Lung (tissue), 12 donors: ENCODE results near the gene EIF5A2. TPM values are rescaled to one million over a fixed set of nuclear protein-coding genes. Genes with fewer than 3 reads are reported as not detected.

Source experiments
- ATAC-seq: fragments of 200-7000 bp; cut with Tn5 transposase; one replicate; pipeline ENCODE4 v1.9.1; 2020; ENCODE audit warnings: moderate number of reproducible peaks; ENCODE audit not compliant: insufficient read depth, low FRiP score
- DNase-seq, 3 donors: peaks; one replicate each; pipeline ENCODE4 v3.0.0-alpha.2; 2013 to 2017
- H3K27ac ChIP-seq, 2 donors: one replicate each; pipeline ENCODE4 v1.5.1; 2013; ENCODE audit warnings: mild to moderate bottlenecking in 2 of 2, moderate library complexity in 2 of 2, control low read depth in 1 of 2, inconsistent platforms in 1 of 2, low read depth in 1 of 2, low read length in 1 of 2
- H3K27me3 ChIP-seq, 3 donors: one replicate each; pipeline ENCODE4 v1.5.1; 2013; ENCODE audit warnings: low read length in 2 of 3; ENCODE audit not compliant: control insufficient read depth in 3 of 3, insufficient read depth in 3 of 3
- H3K36me3 ChIP-seq, 4 donors: one replicate each; pipeline ENCODE4 v1.5.1; 2013; ENCODE audit warnings: low read length in 4 of 4, mild to moderate bottlenecking in 1 of 4, moderate library complexity in 1 of 4; ENCODE audit not compliant: control insufficient read depth in 4 of 4, insufficient read depth in 4 of 4
- H3K4me1 ChIP-seq, 5 donors: one replicate each; pipeline ENCODE4 v1.5.1; 2013; ENCODE audit warnings: low read length in 5 of 5, mild to moderate bottlenecking in 2 of 5, moderate library complexity in 1 of 5; ENCODE audit not compliant: control insufficient read depth in 5 of 5, insufficient read depth in 5 of 5
- H3K4me3 ChIP-seq: one replicate; pipeline ENCODE4 v1.5.1; 2013; ENCODE audit warnings: mild to moderate bottlenecking, control low read depth, moderate library complexity
- H3K9ac ChIP-seq, 2 donors: one replicate each; pipeline ENCODE4 v1.5.1; 2013; ENCODE audit warnings: low read length in 2 of 2, control low read depth in 1 of 2; ENCODE audit not compliant: insufficient read depth in 1 of 2
- H3K9me3 ChIP-seq, 4 donors: one replicate each; pipeline ENCODE4 v1.5.1; 2013; ENCODE audit warnings: low read length in 3 of 4, mild to moderate bottlenecking in 1 of 4, moderate library complexity in 1 of 4; ENCODE audit not compliant: control insufficient read depth in 4 of 4, insufficient read depth in 3 of 4
- CTCF ChIP-seq: IDR thresholded peaks from 2 replicates; pipeline ENCODE4 v1.5.1; 2012; ENCODE audit warnings: mild to moderate bottlenecking; ENCODE audit errors: control extremely low read depth, extremely low read depth
- WGBS, 2 donors: extraction: QIAGEN DNeasy Blood & Tissue Kit; methylation state at CpG; one replicate each; pipeline ENCODE4 v1.1.7; 2013; 5-methylcytosine and 5-hydroxymethylcytosine counted together
- polyA plus RNA-seq, 2 donors: library from polyadenylated mRNA; stranded (reverse); fragments of 200-250 nt; gene quantifications; one replicate each; pipeline ENCODE4 v1.2.1, GENCODE V29; 2013
- total RNA-seq, 2 donors: library from RNA; depleted of rRNA in 1 of 2; stranded (reverse); fragments of >200 nt in 1 of 2; gene quantifications; one replicate each; pipeline ENCODE4 v1.2.1, GENCODE V29; 2014 to 2021
- donor health status: control.
- donor health status: control.
- donor health status: Bipolar disorder and iron deficiency.
- donor health status: healthy.
- donor health status: DM: yes; HTN: yes; CAD: no.

Gene EIF5A2
- total and polyA plus RNA-seq, 4 donors: 1.4 to 4.6 (median 4.4) TPM

- H3K4me3 ChIP-seq: no peak overlapping the region
- H3K4me1 ChIP-seq: peaks cover 0 to 1% (median 0%) of the 10 kb centered on the region in 5 donors
- no peaks in the 10 kb centered on the region for H3K36me3 ChIP-seq
- no peak overlapping the region for H3K9ac ChIP-seq
- no peak overlapping the region for H3K27ac ChIP-seq
- ATAC-seq (no peak), DNase-seq (no peak)
- no peak for TF ChIP-seq CTCF
- peaks cover 0 to 2% (median 0%) of the 10 kb centered on the region in 4 donors for H3K9me3 ChIP-seq
- no peaks in the 10 kb centered on the region for H3K27me3 ChIP-seq
- 86 to 87% methylated on average over 2 of the region's 2 CpGs for WGBS, 2 donors
Observed at GRCh38 chr3:170840291-170840859, 68.1 kb downstream of the EIF5A2 start.

GRCh38 chr3:170839518-170840100 lies 68.8 kb downstream of the EIF5A2 start:
- TF ChIP-seq CTCF: no peak
- 88 to 95% methylated on average over 3 of the region's 3 CpGs for WGBS, 2 donors
- Histone ChIP-seq H3K27me3 (no peaks in the 10 kb centered on the region), H3K9ac (no peak overlapping the region), H3K4me3 (no peak overlapping the region), H3K36me3 (no peaks in the 10 kb centered on the region), H3K9me3 (peaks cover 0 to 2% (median 0%) of the 10 kb centered on the region in 4 donors), H3K27ac (no peak overlapping the region), H3K4me1 (peaks cover 0 to 4% (median 0%) of the 10 kb centered on the region in 5 donors)
- no peak for DNase-seq
- no peak for ATAC-seq

Other genes with a start within 250 kb of the EIF5A2 start
- gene RPL22L1, start 38.4 kb downstream of the EIF5A2 start, total RNA-seq: 10 to 100 TPM; 21.3 to 66.3 TPM
- 100 to 1,000 TPM; 162 to 252 TPM for gene RPL22L1, start 38.4 kb downstream of the EIF5A2 start, polyA plus RNA-seq
- gene SLC2A2, start 118.1 kb upstream of the EIF5A2 start, total RNA-seq: under 1 TPM in 1 of 2 donors, not detected in 1; 0.12 TPM
- gene SLC2A2, start 118.1 kb upstream of the EIF5A2 start, polyA plus RNA-seq: not detected